GM21515 (cell line): ENCODE data around the gene PPP4R3A.
"Not testable (repeated sequence)": the region's sequence is repeated elsewhere in the genome, so short reads cannot be mapped to it uniquely, and the experiment has no call there.

Experiments
- ATAC-seq: cut with Tn5 transposase; IDR thresholded peaks from one replicate; pipeline ENCODE4 v1.9.1; 2021; ENCODE audit not compliant: unreplicated experiment

PPP4R3A gene

GRCh38 chr14:91506226-91506625 is 3.9 kb downstream of the PPP4R3A start:
- no peak for ATAC-seq

DNA sequence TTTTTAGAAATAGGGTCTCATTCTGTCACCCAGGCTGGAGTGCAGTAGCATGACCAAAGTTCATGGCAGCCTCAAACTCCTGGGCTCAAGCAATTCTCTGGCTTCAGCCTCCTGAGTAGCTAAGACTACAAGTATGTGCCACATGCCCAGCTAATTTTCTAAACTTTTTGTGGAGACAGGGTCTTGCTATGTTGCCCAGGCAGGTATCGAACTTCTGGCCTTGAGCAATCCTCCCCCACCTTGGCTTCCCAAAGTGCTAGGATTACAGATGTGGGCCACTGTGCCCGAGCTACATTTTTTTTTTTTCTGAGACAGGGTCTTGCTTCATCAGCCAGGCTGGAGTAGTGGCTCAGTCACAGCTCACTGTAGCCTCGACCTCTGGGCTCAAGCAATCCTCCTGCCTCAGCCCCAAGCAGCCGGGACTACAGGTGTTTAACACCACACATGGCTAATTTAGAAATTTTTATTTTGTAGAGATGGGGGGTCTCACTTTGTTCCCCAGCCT is 7.1 kb downstream of the PPP4R3A start:
- ATAC-seq, result no peak

GRCh38 chr14:91501951-91502930 is 7.9 kb downstream of the PPP4R3A start:
- no peak for ATAC-seq

GRCh38 chr14:91501348-91501747 is 8.8 kb downstream of the PPP4R3A start:
- no peak for ATAC-seq

GRCh38 chr14:91496790-91497189 is 13.3 kb downstream of the PPP4R3A start:
- ATAC-seq, result no peak

GRCh38 chr14:91494392-91495065 is 15.6 kb downstream of the PPP4R3A start:
- ATAC-seq, result not testable (repeated sequence)

- ATAC-seq, result no peak
Observed at GRCh38 chr14:91493169-91493568, 16.9 kb downstream of the PPP4R3A start.

GRCh38 chr14:91484744-91485143 is 25.4 kb downstream of the PPP4R3A start:
- ATAC-seq, result no peak

DNA sequence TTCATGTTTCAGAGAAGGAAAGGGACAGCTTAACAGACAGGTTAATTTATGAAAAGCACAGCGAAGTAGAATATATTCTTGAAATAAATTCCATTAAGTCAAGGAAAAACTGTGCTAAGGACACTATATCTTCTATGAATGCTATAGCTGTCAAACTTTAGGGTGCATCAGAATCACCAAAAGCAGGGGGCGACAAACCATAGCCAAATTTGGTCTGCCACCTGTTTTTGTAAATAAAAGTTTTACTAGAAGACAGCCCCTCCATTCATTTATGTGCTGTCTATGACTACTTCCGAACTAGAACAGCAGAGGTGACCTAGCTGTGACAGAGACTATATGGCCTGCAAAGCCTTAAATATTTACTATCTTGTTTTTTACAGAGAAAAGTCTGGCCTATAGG is 25.9 kb downstream of the PPP4R3A start:
- ATAC-seq, result no peak

DNA sequence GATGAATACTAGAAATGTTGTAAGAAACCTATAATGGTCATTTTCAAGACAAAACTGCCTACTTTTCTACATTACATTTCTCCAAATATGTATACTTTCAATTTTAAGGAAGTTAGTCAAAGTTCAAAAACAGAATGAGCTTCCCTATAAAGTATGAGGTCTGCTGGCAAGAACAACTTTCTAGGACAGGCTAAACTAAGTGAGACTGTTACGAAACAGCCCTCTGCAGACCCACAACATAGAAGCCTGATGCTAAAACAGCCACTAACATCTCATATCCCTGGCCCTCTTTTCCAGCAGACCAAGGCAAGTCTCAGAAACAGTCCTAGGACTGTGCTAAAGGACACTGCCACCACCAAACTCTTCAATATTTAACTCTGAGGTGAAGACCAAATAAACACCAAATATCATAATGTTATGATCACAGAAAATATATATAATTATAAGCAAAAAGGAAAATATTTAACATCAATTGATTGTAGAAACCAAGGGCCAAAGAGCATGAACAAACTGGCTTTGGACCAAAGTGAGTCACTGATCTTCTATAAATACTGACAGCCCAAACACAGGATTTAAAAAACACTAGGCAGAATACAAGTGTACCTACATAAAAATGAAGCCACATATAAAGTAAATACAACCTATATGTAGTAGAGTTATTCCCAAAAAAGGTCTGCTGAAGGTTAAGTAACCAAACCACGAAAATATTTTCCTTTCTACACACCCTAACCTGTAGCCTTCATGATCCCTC is 27.7 kb downstream of the PPP4R3A start:
- no peak for ATAC-seq

DNA sequence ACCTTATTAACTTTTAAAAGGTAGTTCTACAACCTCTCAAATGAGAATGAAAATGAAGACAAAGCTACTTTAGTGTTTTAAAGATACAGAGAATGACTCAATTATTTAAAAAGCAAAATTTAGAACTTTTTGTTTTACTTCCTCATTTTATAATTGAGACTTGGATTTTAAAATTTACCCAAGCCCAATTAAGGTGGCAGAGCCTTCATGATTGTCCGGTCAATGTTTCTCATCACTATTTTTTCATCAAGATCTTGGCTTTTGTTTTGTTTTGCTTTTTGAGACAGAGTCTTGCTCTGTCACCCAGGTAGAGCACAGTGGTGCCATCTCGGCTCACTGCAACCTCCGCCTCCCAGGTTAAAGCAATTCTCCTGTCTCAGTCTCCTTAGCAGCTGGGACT is 32.7 kb downstream of the PPP4R3A start:
- no peak for ATAC-seq

- ATAC-seq, result no peak
Observed at GRCh38 chr14:91473046-91473445, 37.1 kb downstream of the PPP4R3A start.

DNA sequence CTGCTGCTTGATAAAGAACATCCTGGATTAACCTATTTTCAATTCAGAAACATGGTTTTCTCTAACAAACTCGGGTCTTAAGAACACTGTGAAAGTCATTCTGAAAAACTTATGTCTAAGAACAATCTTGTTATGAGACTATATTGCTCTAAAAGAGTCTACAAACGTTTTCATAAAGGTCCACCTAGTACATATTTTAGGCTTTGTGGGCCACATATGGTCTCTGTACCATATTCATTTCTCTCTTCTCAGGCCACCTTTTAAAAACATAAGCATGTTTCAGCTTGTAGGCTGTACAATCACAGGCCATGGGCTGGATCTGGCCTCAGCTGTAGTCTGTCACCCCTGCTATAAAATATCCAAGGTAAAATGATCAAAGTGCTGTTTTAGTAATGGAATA is 39.9 kb downstream of the PPP4R3A start:
- no peak for ATAC-seq

- no peak for ATAC-seq
Observed at GRCh38 chr14:91466192-91466591, 43.9 kb downstream of the PPP4R3A start.

DNA sequence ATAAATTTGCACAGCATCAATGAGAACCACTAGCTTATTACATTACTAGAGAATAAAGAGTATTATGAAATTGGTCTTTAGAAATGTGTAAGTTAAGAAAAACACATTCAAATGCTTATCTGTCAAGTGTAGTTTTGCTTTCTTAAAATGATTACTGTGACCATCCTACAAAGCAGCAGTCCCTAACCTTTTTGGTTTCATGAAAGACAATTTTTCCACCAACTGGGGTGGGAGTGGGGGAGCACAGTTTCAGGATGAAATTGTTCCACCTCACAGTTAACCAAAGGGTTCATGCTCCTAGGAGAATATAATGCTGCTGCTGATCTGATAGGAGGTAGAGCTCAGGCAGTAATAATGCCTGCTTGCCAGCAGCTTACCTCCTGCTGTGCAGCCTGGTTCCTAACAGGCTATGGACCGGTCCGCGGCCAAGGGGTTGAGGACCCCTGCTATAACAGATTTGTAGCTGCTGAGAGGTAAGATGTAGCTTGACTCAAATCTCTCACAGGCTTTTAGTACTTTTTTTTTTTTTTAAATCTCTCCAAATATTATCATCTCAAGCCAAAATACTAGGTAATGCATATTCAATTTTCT is 45.4 kb downstream of the PPP4R3A start:
- no peak for ATAC-seq

DNA sequence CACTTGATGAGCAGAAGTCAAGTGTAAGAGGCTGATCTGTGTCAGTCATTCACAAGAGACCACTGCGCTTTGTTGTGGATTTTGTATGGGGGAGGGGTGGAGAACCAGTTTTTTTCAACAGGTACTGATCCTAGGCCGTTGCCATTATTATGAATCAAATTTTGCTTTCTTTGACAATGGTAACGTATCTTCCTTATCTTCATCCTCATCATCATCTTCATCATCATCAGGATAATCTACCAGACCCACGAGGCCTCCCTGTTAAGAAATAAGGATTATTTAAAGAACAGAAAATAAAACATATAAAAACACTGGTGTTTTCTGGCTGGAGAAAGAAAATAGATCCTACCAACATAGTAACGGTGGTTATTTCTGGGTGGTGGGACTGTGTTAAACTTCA is 51.5 kb downstream of the PPP4R3A start:
- ATAC-seq, result no peak

DNA sequence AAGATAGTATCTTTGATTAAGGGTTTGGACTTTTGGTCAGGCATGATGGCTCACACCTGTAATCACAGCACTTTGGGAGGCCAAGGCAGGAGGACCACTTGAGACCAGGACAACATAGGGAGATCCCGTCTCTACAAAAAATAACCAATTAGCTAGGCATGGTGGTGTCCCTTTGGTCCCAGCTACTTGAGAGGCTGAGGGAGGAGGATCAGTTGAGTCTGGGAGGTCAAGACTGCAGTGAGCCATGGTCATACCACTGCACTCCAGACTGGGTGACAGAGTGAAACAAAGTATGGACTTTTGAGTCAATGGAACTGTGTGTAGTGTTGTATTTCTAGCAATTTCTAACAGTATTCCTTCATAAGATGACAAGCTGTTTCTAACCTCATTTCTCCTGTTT is 53.8 kb downstream of the PPP4R3A start:
- ATAC-seq, result no peak

DNA sequence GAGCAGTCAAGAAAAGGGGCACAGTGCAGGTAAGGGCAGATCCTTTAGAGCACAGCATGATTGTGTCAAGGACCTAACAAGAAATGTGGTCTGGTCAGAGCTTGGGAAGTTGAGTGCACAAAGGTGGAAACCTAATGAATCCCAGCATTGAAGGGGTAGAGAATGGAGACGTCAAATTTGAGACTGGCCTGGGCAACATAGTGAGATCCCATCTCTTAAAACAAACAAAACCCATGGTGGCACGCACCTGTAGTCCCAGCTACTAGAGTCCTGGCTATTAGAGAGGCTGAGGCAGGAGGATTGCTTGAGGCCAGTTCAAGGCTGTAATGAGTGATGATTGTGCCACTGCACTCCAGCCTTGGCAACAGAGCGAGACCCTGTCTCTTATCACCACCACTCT is 55.5 kb downstream of the PPP4R3A start:
- no peak for ATAC-seq

GRCh38 chr14:91454155-91454554 is 56.0 kb downstream of the PPP4R3A start:
- no peak for ATAC-seq

- no peak for ATAC-seq
Observed at GRCh38 chr14:91453744-91454143, 56.4 kb downstream of the PPP4R3A start.
